Posterior cingulate gyrus (tissue), 11 donors: ENCODE data around the gene PTCD2.

Experiments
- DNase-seq, 10 donors: peaks; one replicate each; pipeline versions ENCODE4 v3.0.0 to v3.0.0-alpha.2; 2020 to 2021; ENCODE audit warnings: mixed read lengths in 3 of 10
- intact Hi-C: fragments of 100-400 bp; cut with DNase I; formaldehyde crosslinking; loops from one replicate; pipeline ENCODE4 v1.15.1; 2023

Gene PTCD2

DNA sequence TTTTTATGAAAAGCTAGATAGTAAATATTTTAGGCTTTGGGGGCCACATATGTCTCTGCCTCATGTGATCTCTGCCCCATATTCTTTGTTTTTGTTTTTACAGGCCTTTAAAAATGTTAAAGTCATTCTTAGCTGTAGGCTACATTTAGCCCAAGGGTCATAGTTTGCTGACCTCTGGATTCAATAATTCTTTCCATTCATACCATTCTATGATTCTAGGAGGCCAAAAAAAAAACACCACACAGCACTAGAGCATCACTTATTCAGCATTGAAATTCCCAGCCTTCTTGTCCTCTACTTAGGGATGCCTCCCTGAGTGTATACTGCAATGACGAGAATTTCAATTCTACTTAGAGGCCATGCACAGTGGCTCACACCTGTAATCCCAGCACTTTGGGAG, 17.0 kb downstream of the PTCD2 start:
- no peak for DNase-seq
- intact Hi-C loops, result no loop called here

DNA sequence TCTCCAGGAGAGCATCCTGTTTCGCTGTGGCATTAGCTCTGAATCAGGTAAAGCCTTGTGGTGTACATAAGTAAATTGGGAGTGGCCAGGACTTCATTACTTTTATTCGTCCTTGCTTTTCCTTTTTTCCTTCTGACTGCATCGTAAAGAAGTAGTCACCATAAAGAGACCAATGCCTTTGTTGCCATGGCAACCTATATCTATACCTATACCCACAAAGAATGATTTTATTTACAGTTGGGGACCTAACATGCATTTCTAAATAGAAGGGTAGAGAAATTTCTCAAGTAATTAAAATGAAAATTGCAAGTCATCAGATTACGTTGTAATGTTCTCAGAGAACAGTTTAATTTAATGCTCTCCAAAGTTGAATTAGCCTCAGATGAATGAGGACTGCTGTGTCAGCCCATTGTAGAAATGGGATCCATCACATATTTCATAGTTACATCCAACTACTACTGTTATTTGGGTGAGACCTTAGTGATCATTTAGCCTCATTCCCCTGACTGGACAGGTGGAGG, 18.6 kb downstream of the PTCD2 start:
- intact Hi-C loops, result no loop called here
- DNase-seq, result no peak

DNA sequence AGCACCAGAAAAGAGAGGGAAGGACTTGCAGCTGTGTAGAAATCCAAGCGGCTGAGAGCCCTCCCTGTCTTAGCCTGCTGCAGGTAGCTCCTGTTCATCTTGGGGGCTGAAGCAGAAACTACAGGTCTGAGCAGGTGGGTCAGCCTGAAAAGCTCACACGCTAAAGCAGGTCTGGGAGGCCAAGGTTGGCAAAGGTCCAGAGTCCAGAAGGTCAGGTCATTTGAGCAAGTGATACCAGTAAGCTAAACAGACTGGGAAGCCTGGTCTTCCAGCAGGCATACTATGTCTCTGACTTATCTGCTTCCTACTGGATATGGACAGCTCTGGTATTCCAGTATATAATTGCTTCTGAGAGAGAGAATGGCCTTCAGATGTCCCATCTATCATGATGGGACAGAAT, 26.2 kb downstream of the PTCD2 start:
- intact Hi-C loops, result no loop called here
- DNase-seq, result no peak

DNA sequence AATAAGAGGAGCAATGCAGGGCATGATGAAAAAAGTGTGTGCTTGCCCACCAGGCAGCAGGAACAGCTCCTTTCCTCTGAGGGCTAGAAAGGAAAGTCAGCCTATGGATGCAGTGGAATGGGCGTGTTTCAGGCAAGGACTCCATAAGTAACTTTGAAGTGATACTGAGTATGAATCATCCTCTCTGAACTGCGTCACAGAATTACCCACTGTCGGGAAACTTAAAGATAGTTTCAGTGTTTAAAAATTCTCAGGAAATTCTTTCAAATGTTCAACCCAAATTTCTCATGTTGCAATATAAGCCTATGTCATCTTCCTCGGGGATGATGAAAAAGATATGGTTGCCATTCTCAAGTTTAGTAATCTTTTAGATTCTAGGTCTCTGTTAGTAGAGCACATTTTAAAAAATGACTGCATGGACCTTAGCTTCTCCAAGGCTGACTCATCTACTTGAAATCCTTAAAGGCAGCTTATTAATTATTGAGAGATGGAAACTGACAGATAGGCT, 27.7 kb downstream of the PTCD2 start:
- intact Hi-C loops, result no loop called here
- no peak for DNase-seq

DNA sequence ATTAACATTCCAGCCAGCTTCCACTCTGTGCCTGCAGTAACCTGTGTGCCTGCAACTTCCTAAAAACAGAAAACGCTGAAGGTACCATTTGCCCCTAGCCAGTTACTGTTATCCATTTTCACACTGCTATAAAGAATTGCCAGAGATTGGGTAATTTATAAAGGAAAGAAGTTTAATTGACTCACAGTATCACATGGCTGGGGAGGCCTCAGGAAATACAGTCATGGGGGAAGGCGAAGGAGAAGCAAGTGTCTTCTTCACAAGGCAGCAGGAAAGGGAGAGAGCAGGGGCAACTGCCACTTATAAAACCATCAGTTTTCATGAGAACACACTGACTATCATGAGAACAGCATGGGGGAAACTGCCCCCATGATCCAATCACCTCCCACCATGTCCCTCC, 31.2 kb downstream of the PTCD2 start:
- intact Hi-C loops, result no loop called here

DNA sequence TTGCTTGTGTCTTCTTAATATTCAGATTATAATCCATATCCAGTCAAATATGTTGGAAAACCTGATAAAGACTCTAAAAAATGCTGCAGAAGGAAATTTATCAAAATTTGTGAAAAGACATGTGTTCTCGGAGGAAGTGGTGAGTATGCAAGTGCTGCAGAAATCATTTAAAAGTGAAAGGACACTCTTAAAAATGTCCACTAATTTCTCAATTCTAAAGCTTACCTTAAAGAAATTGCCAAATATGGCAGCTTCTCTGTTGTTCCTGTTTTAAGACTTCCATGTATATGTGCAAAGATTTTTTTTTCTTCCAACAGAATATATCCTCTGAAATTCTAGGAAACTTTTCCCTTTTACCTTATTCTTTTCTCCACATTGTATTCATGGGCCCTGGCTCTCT, 32.4 kb downstream of the PTCD2 start:
- intact Hi-C loops, result no loop called here
- DNase-seq, result no peak

More for the DNA sequence above, 31.2 kb downstream of the PTCD2 start:
- no peak for DNase-seq

DNA sequence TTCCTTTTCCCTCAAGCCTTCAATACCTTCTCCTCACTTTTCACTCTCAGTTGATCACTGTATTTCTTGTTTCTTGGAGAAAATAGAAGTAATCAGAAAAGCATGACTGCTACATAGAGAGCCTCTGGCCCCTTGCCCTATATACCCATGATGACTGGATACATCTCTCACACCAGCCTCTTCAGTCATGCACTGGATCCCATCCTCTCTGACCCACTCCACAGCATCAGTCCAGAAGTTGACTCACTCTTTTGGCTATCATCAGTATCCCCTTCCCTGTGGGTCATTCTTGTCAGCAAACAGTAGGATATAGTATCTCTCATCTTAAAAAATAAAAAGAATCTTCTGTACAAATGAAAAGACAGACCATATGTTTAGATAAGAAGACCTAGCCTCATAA, 32.9 kb downstream of the PTCD2 start:
- intact Hi-C loops, result no loop called here

DNA sequence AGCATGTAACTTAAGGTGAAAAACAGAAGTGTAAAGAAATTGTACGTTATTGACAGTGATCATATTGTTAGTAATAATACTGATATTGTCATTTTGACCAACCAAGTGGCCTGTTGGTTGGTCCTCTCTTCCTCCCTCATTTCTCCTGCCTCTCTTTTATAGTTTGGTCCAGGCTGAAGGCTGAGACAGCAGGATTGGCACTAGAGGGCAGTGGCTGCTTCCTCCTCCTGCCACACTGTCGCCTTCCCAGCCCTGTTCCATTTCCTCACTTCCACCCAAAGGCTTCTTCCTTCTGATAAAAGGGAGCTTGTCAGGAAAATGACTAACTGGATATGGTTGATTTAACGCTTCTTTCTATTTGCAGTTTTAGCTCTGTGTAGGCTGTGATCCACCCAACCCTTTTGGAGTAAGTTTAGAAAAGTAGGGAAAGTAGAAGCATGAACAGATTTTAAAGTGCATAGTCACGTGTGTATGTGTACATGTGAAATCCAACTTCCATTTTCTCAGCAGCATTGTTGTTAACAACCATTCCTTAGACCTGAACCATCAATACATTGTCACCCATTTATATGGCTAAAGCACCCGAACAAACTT, 35.6 kb downstream of the PTCD2 start:
- DNase-seq, result peak; percentile 17 to 91 (median 44)
- intact Hi-C loops, result no loop called here

More for the DNA sequence above, 32.9 kb downstream of the PTCD2 start:
- no peak for DNase-seq

DNA sequence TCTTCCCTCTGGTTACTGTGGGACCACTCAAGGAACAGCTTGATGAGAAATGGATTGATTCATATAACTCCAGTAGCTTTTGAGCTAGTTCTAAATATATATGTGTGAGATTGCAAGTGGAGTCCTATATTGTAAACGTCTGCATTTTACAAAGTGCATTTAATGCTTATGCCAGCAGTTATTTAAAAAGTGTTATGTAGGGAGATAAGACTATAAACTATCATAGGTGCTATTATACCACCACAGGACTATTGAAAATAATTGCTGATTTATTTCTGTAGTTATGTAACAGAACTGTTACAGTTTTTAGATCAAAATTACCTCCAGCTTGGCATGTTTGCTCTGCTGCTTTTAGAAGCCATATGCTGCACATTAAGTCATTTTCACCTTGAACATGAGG, 36.2 kb downstream of the PTCD2 start:
- intact Hi-C loops, result no loop called here
- no peak for DNase-seq

DNA sequence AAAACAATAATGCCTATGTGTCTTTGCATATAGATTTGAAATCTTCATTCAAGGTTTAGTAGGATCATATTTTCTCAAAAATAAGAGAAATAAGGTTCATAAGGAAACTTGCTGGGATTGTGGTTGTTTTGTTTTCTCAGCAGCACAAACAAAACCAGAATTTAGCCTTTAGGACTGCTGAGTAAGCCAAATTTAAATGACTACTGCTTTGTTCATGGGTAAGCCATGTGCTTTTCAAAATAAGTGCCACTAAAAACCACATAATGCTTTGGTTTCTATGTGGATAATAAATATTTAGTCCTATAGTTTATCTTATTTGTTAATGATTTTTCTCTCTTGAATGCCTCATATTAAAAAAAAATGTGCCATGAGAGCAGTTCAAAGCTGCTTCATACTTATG, 38.8 kb downstream of the PTCD2 start:
- intact Hi-C loops, result no loop called here

DNA sequence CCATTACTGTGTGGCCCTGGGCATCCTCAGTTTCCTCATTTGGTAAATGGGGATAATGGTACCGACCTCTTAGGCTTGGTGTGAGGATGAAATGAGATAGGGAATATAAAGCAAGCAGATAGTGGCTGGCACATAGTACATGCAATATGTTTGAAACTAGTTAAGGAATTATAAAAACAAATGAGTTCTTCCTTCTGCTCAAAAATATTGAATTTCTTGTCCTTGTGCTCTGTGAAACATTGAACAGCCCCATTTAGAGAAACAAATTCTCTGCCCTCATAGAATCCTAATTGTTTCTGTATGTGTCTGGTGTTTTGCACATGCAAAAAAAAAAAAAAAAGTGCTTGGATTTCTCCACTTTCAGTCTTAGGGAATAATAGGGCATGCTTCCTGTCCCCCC, 39.7 kb downstream of the PTCD2 start:
- intact Hi-C loops, result no loop called here
- DNase-seq, result no peak

More for the DNA sequence above, 38.8 kb downstream of the PTCD2 start:
- no peak for DNase-seq

DNA sequence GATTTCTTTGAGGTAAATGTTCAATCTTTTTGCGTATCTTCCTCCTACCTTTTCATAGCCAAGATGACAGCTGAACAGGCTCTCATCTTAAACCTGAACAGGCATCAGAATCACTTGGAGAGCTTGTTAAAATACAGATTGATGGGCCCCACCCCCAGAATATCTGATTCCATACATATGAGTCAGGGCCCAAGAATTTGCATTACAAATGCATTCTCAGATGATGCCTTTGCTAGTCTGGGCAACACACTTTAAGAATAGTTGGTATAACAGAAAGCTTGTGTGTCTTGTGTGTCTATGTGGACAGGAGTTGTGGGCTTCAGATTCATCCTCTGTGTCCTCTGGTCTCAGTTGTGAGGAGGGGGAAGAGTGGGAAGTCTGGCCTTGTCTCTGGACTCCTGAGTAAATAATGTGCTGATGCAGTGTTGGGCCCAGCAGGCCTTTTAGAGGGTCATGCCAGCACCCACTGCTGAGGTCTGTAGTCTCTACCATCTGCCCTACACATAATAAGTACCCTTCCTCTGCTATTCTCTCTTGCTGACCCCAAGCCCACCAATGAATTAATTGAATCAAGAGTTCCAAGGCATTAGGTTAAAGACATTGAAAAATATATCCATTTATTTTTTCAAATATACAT, 43.1 kb downstream of the PTCD2 start:
- intact Hi-C loops, result no loop called here
- DNase-seq, result no peak

DNA sequence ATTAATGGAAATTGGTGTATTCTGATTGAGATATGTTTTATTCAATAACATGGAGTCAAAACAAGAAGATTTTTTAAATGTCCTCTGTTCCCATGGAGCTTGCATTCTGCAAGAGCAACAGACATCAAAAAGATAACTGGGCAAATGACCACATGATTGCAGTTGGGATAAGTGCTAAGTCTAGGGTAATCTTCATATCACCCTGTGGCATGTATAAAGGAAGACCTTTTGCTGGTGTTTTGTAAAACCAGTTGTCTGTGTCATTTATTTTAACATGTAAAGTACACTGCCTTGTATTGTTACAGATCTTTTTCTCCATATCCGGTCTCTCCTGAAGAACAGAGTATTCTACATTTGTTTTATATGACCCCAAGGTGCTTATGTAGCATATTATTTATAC, 44.0 kb downstream of the PTCD2 start:
- intact Hi-C loops, result no loop called here
- DNase-seq, result no peak

DNA sequence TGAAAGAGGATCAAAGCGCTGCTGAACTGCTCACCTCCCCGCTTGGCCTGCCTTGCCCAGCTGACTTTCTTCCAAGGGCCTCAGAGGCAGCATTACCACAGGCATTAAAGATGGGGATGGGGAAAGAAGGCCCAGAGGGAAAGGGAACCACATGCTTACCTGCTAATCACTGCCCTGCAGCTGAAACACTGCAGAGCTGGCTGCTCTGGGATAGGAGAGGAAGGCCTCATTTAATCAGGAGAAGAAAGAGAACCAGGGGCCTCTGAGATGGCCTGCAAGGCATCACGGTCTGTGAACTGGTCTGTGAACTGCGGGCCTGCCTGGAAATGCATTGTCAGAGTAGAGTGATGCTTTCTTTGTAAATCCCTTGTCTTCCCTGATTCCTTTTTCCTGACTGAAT, 44.8 kb downstream of the PTCD2 start:
- intact Hi-C loops, result loop anchor here (5.0 kb wide), 1 partner anchor 452 kb away; the partner anchor contains the start of gene TNPO1
- no peak for DNase-seq

DNA sequence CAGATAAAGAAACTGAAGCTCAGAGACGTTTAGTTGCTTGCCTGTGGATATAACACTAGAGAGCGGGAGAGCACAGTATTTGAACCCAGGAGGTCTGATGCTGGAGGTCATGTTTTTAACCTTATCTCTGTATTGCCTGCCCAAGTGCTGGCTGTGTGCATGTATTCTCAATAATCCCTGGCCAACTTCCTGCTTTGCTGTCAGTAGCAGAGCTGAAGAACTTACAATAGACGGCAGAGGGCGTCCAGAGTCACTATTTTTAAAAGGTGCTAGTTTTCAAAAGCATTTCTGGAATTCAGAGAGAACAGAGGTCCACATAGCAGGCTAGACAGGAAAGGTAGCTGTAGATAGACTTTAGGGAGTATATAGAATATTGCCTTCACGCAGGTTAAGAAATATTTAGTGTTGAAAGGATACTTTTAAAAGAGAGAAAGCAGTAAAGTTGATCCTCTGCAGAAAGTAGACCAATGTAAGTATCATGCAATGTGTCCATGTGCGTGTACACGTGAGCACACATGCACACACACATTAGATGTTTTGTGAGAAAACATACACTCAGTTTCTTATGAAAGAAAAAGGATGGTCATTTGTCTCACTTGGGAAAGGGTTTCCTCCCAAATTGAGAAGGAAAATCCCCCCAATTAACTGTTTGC, 46.3 kb downstream of the PTCD2 start:
- peak in 6 of 10 donors; percentile 29 to 87 (median 46) for DNase-seq
- intact Hi-C loops, result loop anchor here (1.0 to 5.0 kb wide), 2 partner anchors 158 to 451 kb away; partner anchors contain the start of gene TNPO1

DNA sequence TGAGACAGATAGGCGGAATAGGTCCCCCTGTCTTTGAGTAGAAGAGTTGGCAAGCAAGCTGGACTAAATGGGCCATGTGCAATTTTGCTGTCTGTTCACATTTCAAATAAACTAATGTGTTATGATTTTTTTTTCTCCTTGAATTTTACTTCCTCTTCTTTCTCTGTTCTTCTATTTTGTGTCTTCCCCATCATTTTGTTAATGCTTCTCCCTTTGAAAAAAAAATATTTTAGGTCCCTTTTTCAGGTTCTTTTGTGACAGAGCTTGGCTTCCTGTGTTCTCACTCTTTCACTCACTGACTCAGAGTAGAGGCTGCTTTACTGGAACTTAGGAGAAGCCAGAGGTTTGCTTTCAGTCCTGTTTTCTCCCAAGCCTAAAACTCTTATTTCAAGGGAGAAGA, 48.1 kb downstream of the PTCD2 start:
- intact Hi-C loops, result loop anchor here (5.0 kb wide), 1 partner anchor 449 kb away; the partner anchor contains the start of gene TNPO1
- no peak for DNase-seq

DNA sequence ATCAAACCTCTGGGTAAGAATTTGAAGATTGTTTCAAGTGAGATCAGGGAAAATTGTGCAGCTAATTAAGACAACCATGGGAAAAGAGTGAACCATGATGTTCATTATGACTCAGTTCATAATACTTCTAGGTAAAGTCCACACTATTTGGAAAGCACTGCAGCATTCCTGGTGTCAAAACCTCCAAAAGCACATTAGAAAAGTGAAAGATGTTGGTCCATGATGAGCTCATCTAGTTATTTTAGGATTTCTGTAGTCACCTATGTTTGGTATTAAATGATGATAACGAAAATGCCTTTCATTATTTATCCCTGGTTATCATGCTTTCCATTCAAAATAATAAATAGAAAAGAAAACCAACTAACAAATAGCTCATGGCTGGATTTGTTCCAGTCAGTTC, 49.1 kb downstream of the PTCD2 start:
- DNase-seq, result no peak
- intact Hi-C loops, result loop anchor here (5.0 kb wide), 1 partner anchor 448 kb away; the partner anchor contains the start of gene TNPO1

DNA sequence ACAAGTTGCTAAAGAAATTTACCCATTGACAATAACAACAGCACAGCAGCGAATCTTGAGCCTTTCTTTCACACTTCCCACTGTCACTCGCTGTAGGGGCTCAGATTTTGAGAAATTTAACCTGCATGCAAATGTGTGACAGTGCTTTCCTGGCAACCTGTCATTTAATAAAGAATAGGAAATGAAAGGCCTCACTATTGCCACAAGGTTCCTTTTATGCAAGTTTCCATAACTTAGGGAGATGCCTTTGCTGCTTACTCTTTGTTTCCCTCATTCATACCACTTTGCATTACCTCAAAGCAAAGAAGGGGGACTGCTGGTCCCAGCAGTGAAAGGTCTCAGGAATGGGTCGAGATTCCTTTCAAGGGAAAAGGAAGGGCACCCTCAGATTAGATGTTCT, 49.5 kb downstream of the PTCD2 start:
- no peak for DNase-seq
- intact Hi-C loops, result loop anchor here (5.0 kb wide), 1 partner anchor 448 kb away; the partner anchor contains the start of gene TNPO1

DNA sequence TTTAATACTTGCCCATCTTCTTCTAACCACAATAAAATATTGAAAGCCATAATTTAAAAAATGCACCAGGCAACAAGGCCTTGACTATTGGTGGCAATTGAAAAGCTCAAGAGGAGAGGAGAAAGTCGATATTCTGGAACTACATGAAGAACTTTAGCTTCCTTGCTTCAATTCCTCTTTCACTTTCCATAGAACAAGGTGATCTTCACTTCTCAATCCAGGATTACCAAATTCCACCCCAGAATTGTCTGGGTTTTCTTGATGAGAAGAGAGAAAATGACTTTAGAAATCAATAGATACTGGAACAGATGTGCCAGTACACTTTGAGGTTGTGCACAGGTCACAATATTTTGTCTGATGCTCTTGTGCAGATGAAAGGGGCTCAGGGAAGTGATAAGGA, 52.2 kb downstream of the PTCD2 start:
- DNase-seq, result no peak
- intact Hi-C loops, result no loop called here

DNA sequence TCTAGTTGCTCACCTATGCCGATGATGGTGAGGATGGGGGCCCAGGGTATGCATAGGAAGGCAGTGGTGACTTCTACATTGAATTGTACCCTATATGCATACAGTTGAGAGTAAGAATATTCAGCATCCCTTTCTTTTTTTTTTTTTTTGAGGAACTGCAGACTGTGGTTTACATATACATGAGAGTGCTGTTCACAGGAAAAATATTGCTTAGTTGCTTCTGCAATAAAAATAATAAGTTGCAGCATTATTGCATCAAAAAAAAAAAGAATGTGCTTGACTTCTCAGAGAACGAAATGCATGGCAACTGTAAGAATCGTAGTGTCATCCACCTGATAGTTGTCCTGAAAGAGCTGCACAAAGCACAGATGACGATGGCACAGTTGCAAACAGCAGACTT, 52.8 kb downstream of the PTCD2 start:
- no peak for DNase-seq
- intact Hi-C loops, result no loop called here

DNA sequence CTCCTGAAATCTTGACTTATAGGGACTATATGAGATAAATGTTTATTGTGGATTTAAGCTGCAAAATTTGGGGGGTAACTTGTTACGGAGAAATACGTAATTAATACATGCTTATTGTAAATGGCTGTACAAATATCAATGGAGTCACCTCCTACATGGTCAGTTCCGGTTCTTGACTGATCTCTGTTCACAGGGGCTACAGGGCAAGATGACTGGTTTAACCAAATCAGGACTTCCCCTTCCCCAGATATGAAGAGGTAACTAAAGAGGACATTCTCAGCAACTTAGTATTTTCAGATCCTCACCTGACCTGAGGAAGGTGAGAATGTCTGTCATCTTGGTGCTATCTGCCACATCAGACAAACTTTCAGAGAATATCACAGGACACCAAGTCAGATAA, 54.7 kb downstream of the PTCD2 start:
- no peak for DNase-seq
- intact Hi-C loops, result no loop called here
